ENCODE results near the gene RMI2. TPM values are rescaled to one million over a fixed set of nuclear protein-coding genes. Genes with fewer than 3 reads are reported as not detected.

Gene RMI2
- total and polyA plus RNA-seq, 2 donors (not counting 1 experiment from before 2014, with no cell fraction given): 6.6 to 6.8 TPM

DNA sequence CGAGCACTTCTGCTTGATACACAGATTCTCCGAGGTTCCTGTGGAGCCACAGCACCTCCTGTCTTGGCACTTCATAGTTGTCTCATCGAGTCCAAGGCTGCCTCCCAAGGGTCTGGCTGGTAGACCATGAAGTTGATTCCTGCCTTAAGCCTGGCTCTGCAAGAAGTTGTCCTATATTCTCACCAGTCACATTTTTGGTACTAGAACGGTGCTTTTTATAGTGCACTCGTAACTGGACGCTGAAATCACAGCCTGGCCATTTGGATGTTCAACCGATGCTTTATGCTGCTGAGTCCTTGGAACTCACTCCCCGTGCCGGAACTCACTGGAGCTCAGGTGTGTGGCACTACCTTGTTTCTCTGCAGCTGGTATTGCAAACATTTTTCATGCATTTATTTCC lies 35.6 kb downstream of the RMI2 start:
- no peak for DNase-seq (ENCODE audit: low read depth in 2 of 2)
- TF ChIP-seq CTCF (conservative IDR thresholded peaks at IDR 0.05 in 1 of 2, IDR thresholded peaks at IDR 0.05 in 1 of 2; ENCODE audit: low read depth in 1 of 2, low read length in 2 of 2) (no peak), EZH2 (IDR thresholded peaks at IDR 0.05; ENCODE audit: low read length, missing control alignments) (no peak)
- Histone ChIP-seq H3K4me1 (ENCODE audit: control insufficient read depth, extremely low read depth, insufficient read depth, low read length) (no peaks in the 10 kb centered on the region), H3K79me2 (ENCODE audit: control insufficient read depth, insufficient read depth, low read length) (no peaks in the 10 kb centered on the region), H2AFZ (ENCODE audit: low read length) (no peak overlapping the region), H3K9ac (ENCODE audit: insufficient read depth, low read length) (no peak overlapping the region), H3K9me3 (ENCODE audit: control insufficient read depth, insufficient read depth, low read depth, low read length) (no peaks in the 10 kb centered on the region), H4K20me1 (ENCODE audit: control insufficient read depth, extremely low read depth, insufficient read depth, low read length) (no peaks in the 10 kb centered on the region), H3K4me3 (replicated peaks in 1 of 4; ENCODE audit: control extremely low read depth in 1 of 4, insufficient read depth in 1 of 4, low read depth in 3 of 4, low read length in 4 of 4) (no peak overlapping the region), H3K27ac (ENCODE audit: insufficient read depth, low read length) (no peak overlapping the region), H3K27me3 (ENCODE audit: control insufficient read depth, insufficient read depth, low read length) (no peaks in the 10 kb centered on the region), H3K36me3 (ENCODE audit: control insufficient read depth, insufficient read depth, low read length) (no peaks in the 10 kb centered on the region), H3K4me2 (ENCODE audit: extremely low read depth, insufficient read depth, low read length) (no peak overlapping the region)

- no peaks in the 10 kb centered on the region for H3K9me3 ChIP-seq (ENCODE audit: control insufficient read depth, insufficient read depth, low read depth, low read length)
- H3K79me2 ChIP-seq (ENCODE audit: control insufficient read depth, insufficient read depth, low read length): no peaks in the 10 kb centered on the region
- no peak overlapping the region for H2AFZ ChIP-seq (ENCODE audit: low read length)
- H3K9ac ChIP-seq (ENCODE audit: insufficient read depth, low read length): no peak overlapping the region
- no peaks in the 10 kb centered on the region for H3K27me3 ChIP-seq (ENCODE audit: control insufficient read depth, insufficient read depth, low read length)
- H3K36me3 ChIP-seq (ENCODE audit: control insufficient read depth, insufficient read depth, low read length): no peaks in the 10 kb centered on the region
- no peak overlapping the region for H3K4me2 ChIP-seq (ENCODE audit: extremely low read depth, insufficient read depth, low read length)
- DNase-seq (ENCODE audit: low read depth in 2 of 2): no peak
- no peak overlapping the region for H3K4me3 ChIP-seq (replicated peaks in 1 of 4; ENCODE audit: control extremely low read depth in 1 of 4, insufficient read depth in 1 of 4, low read depth in 3 of 4, low read length in 4 of 4)
- TF ChIP-seq EZH2 (IDR thresholded peaks at IDR 0.05; ENCODE audit: low read length, missing control alignments): no peak
- TF ChIP-seq CTCF (conservative IDR thresholded peaks at IDR 0.05 in 1 of 2, IDR thresholded peaks at IDR 0.05 in 1 of 2; ENCODE audit: low read depth in 1 of 2, low read length in 2 of 2): no peak
- H3K27ac ChIP-seq (ENCODE audit: insufficient read depth, low read length): no peak overlapping the region
- H4K20me1 ChIP-seq (ENCODE audit: control insufficient read depth, extremely low read depth, insufficient read depth, low read length): no peaks in the 10 kb centered on the region
- no peaks in the 10 kb centered on the region for H3K4me1 ChIP-seq (ENCODE audit: control insufficient read depth, extremely low read depth, insufficient read depth, low read length)
Measured at GRCh38 chr16:11383481-11384183, 38.4 kb downstream of the RMI2 start.

DNA sequence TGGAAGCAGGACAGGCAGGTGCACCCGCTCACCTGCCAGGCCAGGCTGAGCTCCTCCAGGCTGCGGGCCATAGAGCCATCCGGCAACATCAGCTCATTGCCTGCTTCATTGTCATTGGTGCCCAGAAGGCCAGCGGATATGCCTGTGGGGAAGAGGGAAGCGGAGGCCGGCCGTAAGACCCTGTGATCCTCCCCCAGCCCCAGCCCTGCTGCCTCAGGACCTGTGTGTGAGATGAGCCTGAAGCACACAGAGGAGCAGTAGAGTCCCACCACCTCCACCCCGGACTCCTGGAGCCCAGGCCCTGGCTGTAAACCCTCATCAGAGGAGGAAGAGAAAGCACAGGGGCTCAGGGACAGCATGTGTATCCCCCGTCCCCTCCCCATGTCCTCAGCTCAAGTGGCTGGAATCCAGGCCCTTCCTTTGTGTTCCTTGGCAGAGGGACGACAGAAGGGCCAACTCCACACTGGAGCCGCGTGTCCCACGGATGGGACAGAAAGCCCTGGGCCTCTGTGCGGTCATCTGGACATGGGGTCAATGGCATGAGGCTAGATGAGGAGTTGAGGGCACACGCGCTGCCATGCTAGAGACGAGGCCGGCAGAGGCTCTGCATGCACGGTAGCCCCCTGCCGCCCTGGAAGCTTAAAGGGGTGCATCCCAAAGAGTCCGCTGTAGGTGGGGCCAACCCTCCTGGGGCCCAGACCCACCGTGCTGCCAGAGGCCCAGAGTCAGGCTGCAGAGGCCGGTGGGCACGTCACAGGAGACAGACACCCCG lies 39.1 kb downstream of the RMI2 start:
- Histone ChIP-seq H3K36me3 (ENCODE audit: control insufficient read depth, insufficient read depth, low read length) (no peaks in the 10 kb centered on the region), H3K4me1 (ENCODE audit: control insufficient read depth, extremely low read depth, insufficient read depth, low read length) (no peaks in the 10 kb centered on the region), H2AFZ (ENCODE audit: low read length) (no peak overlapping the region), H3K4me3 (replicated peaks in 1 of 4; ENCODE audit: control extremely low read depth in 1 of 4, insufficient read depth in 1 of 4, low read depth in 3 of 4, low read length in 4 of 4) (no peak overlapping the region), H3K9ac (ENCODE audit: insufficient read depth, low read length) (no peak overlapping the region), H3K27ac (ENCODE audit: insufficient read depth, low read length) (no peak overlapping the region), H3K4me2 (ENCODE audit: extremely low read depth, insufficient read depth, low read length) (no peak overlapping the region), H3K79me2 (ENCODE audit: control insufficient read depth, insufficient read depth, low read length) (no peaks in the 10 kb centered on the region), H4K20me1 (ENCODE audit: control insufficient read depth, extremely low read depth, insufficient read depth, low read length) (no peaks in the 10 kb centered on the region), H3K9me3 (ENCODE audit: control insufficient read depth, insufficient read depth, low read depth, low read length) (no peaks in the 10 kb centered on the region), H3K27me3 (ENCODE audit: control insufficient read depth, insufficient read depth, low read length) (no peaks in the 10 kb centered on the region)
- TF ChIP-seq CTCF (conservative IDR thresholded peaks at IDR 0.05 in 1 of 2, IDR thresholded peaks at IDR 0.05 in 1 of 2; ENCODE audit: low read depth in 1 of 2, low read length in 2 of 2) (no peak), EZH2 (IDR thresholded peaks at IDR 0.05; ENCODE audit: low read length, missing control alignments) (no peak)
- no peak for DNase-seq (ENCODE audit: low read depth in 2 of 2)
